T-helper 1 cell treated with Interleukin-12 subunit alpha and Interleukin-12 subunit beta and Interleukin-4 antibody, amounts not matched to agents 30 μg/mL and 1 μg/mL, for 36 hours (primary cell): ENCODE data around the gene PPP1R3C.

Source experiments
- H3K27ac Mint-ChIP-seq: one replicate; pipeline ENCODE4 v1.8.0; 2021; ENCODE audit warnings: mild to moderate bottlenecking, mixed read lengths
- H3K27me3 Mint-ChIP-seq: one replicate; pipeline ENCODE4 v1.8.0; 2021; ENCODE audit warnings: low read depth, mixed read lengths
- H3K36me3 Mint-ChIP-seq: one replicate; pipeline ENCODE4 v1.8.0; 2021; ENCODE audit warnings: low read depth, mixed read lengths
- H3K4me1 Mint-ChIP-seq: one replicate; pipeline ENCODE4 v1.8.0; 2021; ENCODE audit warnings: low read depth, mixed read lengths
- H3K4me3 Mint-ChIP-seq: one replicate; pipeline ENCODE4 v1.8.0; 2021; ENCODE audit warnings: mild to moderate bottlenecking, moderate library complexity, mixed read lengths
- H3K9me3 Mint-ChIP-seq: one replicate; pipeline ENCODE4 v1.8.0; 2021; ENCODE audit warnings: mixed read lengths

PPP1R3C gene

GRCh38 chr10:91617072-91617609 is 15.7 kb downstream of the PPP1R3C start:
- Mint-ChIP-seq H3K36me3 (no peaks in the 10 kb centered on the region), H3K9me3 (no peaks in the 10 kb centered on the region), H3K4me3 (no peak overlapping the region), H3K27ac (no peak overlapping the region), H3K27me3 (peaks cover 22% of the 10 kb centered on the region), H3K4me1 (no peaks in the 10 kb centered on the region)

GRCh38 chr10:91616137-91616536 is 16.7 kb downstream of the PPP1R3C start:
- H3K27me3 Mint-ChIP-seq = peaks cover 17% of the 10 kb centered on the region
- H3K9me3 Mint-ChIP-seq = no peaks in the 10 kb centered on the region

GRCh38 chr10:91614225-91614624 is 18.6 kb downstream of the PPP1R3C start:
- Mint-ChIP-seq H3K9me3 (no peaks in the 10 kb centered on the region), H3K27ac (no peak overlapping the region), H3K4me3 (no peak overlapping the region), H3K36me3 (no peaks in the 10 kb centered on the region), H3K27me3 (peaks cover 11% of the 10 kb centered on the region), H3K4me1 (no peaks in the 10 kb centered on the region)

More at GRCh38 chr10:91616137-91616536, 16.7 kb downstream of the PPP1R3C start:
- H3K36me3 Mint-ChIP-seq = no peaks in the 10 kb centered on the region
- no peaks in the 10 kb centered on the region for H3K4me1 Mint-ChIP-seq
- H3K4me3 Mint-ChIP-seq = no peak overlapping the region
- H3K27ac Mint-ChIP-seq = no peak overlapping the region

- Mint-ChIP-seq H3K36me3 (no peaks in the 10 kb centered on the region), H3K27ac (no peak overlapping the region), H3K9me3 (no peaks in the 10 kb centered on the region)
Observed at GRCh38 chr10:91613411-91614187, 19.3 kb downstream of the PPP1R3C start.

GRCh38 chr10:91610919-91611318 is 22.0 kb downstream of the PPP1R3C start:
- H3K27ac Mint-ChIP-seq = no peak overlapping the region
- H3K9me3 Mint-ChIP-seq = peaks cover 6% of the 10 kb centered on the region
- H3K27me3 Mint-ChIP-seq = no peaks in the 10 kb centered on the region
- H3K4me3 Mint-ChIP-seq = no peak overlapping the region
- H3K36me3 Mint-ChIP-seq = no peaks in the 10 kb centered on the region
- H3K4me1 Mint-ChIP-seq = no peaks in the 10 kb centered on the region

More at GRCh38 chr10:91613411-91614187, 19.3 kb downstream of the PPP1R3C start:
- no peaks in the 10 kb centered on the region for H3K4me1 Mint-ChIP-seq
- H3K27me3 Mint-ChIP-seq = peaks cover 11% of the 10 kb centered on the region
- no peak overlapping the region for H3K4me3 Mint-ChIP-seq

GRCh38 chr10:91610444-91610843 is 22.4 kb downstream of the PPP1R3C start:
- no peak overlapping the region for H3K4me3 Mint-ChIP-seq
- H3K27me3 Mint-ChIP-seq = no peaks in the 10 kb centered on the region
- H3K36me3 Mint-ChIP-seq = no peaks in the 10 kb centered on the region
- no peak overlapping the region for H3K27ac Mint-ChIP-seq
- peaks cover 6% of the 10 kb centered on the region for H3K9me3 Mint-ChIP-seq
- H3K4me1 Mint-ChIP-seq = no peaks in the 10 kb centered on the region

- Mint-ChIP-seq H3K4me1 (no peaks in the 10 kb centered on the region), H3K27me3 (no peaks in the 10 kb centered on the region), H3K27ac (no peak overlapping the region), H3K4me3 (no peak overlapping the region), H3K9me3 (peaks cover 6% of the 10 kb centered on the region), H3K36me3 (no peaks in the 10 kb centered on the region)
Observed at GRCh38 chr10:91607646-91608403, 25.0 kb downstream of the PPP1R3C start.

- no peak overlapping the region for H3K27ac Mint-ChIP-seq
- peaks cover 6% of the 10 kb centered on the region for H3K9me3 Mint-ChIP-seq
- no peaks in the 10 kb centered on the region for H3K4me1 Mint-ChIP-seq
- no peak overlapping the region for H3K4me3 Mint-ChIP-seq
- no peaks in the 10 kb centered on the region for H3K36me3 Mint-ChIP-seq
- H3K27me3 Mint-ChIP-seq = peaks cover under 1% of the 10 kb centered on the region
Observed at GRCh38 chr10:91605968-91606367, 26.9 kb downstream of the PPP1R3C start.

- Mint-ChIP-seq H3K27me3 (peaks cover 3% of the 10 kb centered on the region), H3K9me3 (peaks cover 6% of the 10 kb centered on the region), H3K36me3 (no peaks in the 10 kb centered on the region), H3K27ac (no peak overlapping the region), H3K4me1 (no peaks in the 10 kb centered on the region), H3K4me3 (no peak overlapping the region)
Observed at GRCh38 chr10:91604553-91605534, 28.0 kb downstream of the PPP1R3C start.

GRCh38 chr10:91603931-91604331 is 28.9 kb downstream of the PPP1R3C start:
- H3K27me3 Mint-ChIP-seq = peaks cover 3% of the 10 kb centered on the region

GRCh38 chr10:91602868-91603568 is 29.9 kb downstream of the PPP1R3C start:
- H3K4me3 Mint-ChIP-seq = no peak overlapping the region
- H3K4me1 Mint-ChIP-seq = no peaks in the 10 kb centered on the region
- H3K27me3 Mint-ChIP-seq = peaks cover 3% of the 10 kb centered on the region
- H3K9me3 Mint-ChIP-seq = peaks cover 6% of the 10 kb centered on the region
- H3K36me3 Mint-ChIP-seq = no peaks in the 10 kb centered on the region
- no peak overlapping the region for H3K27ac Mint-ChIP-seq

More at GRCh38 chr10:91603931-91604331, 28.9 kb downstream of the PPP1R3C start:
- H3K9me3 Mint-ChIP-seq = peaks cover 6% of the 10 kb centered on the region
- no peak overlapping the region for H3K27ac Mint-ChIP-seq
- no peak overlapping the region for H3K4me3 Mint-ChIP-seq
- H3K36me3 Mint-ChIP-seq = no peaks in the 10 kb centered on the region
- H3K4me1 Mint-ChIP-seq = no peaks in the 10 kb centered on the region

- no peaks in the 10 kb centered on the region for H3K4me1 Mint-ChIP-seq
- peaks cover 3% of the 10 kb centered on the region for H3K27me3 Mint-ChIP-seq
- H3K9me3 Mint-ChIP-seq = peaks cover 6% of the 10 kb centered on the region
- no peak overlapping the region for H3K27ac Mint-ChIP-seq
- H3K36me3 Mint-ChIP-seq = no peaks in the 10 kb centered on the region
- no peak overlapping the region for H3K4me3 Mint-ChIP-seq
Observed at GRCh38 chr10:91602449-91602848, 30.4 kb downstream of the PPP1R3C start.

- H3K4me1 Mint-ChIP-seq = peaks cover 4% of the 10 kb centered on the region
- H3K27me3 Mint-ChIP-seq = peaks cover 3% of the 10 kb centered on the region
- no peak overlapping the region for H3K4me3 Mint-ChIP-seq
- H3K9me3 Mint-ChIP-seq = peaks cover 3% of the 10 kb centered on the region
- H3K27ac Mint-ChIP-seq = no peak overlapping the region
- no peaks in the 10 kb centered on the region for H3K36me3 Mint-ChIP-seq
Observed at GRCh38 chr10:91601212-91601611, 31.7 kb downstream of the PPP1R3C start.
